Right ventricle myocardium superior (tissue), 1 donor: ENCODE results near the gene ZNF205. TPM values are rescaled to one million over a fixed set of nuclear protein-coding genes. Genes with fewer than 3 reads are reported as not detected.
A peak's percentile ranks its signal among the peaks of the same experiment; 100 is the strongest.
"Not testable (repeated sequence)": the region's sequence is repeated elsewhere in the genome, so short reads cannot be mapped to it uniquely, and the experiment has no call there.

Experiments used
- ATAC-seq: fragments of 200-7000 bp; cut with Tn5 transposase; one replicate; pipeline ENCODE4 v1.9.1; 2020; ENCODE audit warnings: mild to moderate bottlenecking; ENCODE audit not compliant: poor library complexity
- DNase-seq: peaks from one replicate; pipeline ENCODE4 v3.0.0-alpha.2; 2020
- intact Hi-C: fragments of 100-400 bp; cut with DNase I; formaldehyde crosslinking; loops from one replicate; pipeline ENCODE4 v1.11.2; 2022
- long read RNA-seq: library from polyadenylated mRNA; unstranded; transcript quantifications from one replicate; pipeline ENCODE4 v2.0.0, GENCODE V29; 2021
- total RNA-seq: library from RNA; stranded (reverse); fragmentation: NEBNext Ultra II Directional; extraction: Animal tissue kit (Norgen Biotek cat#: 25700); gene quantifications from one replicate; pipeline ENCODE4 v1.2.1, GENCODE V29; 2021
- donor health status: DM: no; HTN: yes; CAD: no; lungs with severe emphysema.

The ZNF205 gene
- total RNA-seq, result 6.9 TPM
- long read RNA-seq, partial matches to known transcripts, result 6 of 11 reads
- long read RNA-seq, other reads (novel, unspliced or antisense), result 2 of 11 reads

DNA sequence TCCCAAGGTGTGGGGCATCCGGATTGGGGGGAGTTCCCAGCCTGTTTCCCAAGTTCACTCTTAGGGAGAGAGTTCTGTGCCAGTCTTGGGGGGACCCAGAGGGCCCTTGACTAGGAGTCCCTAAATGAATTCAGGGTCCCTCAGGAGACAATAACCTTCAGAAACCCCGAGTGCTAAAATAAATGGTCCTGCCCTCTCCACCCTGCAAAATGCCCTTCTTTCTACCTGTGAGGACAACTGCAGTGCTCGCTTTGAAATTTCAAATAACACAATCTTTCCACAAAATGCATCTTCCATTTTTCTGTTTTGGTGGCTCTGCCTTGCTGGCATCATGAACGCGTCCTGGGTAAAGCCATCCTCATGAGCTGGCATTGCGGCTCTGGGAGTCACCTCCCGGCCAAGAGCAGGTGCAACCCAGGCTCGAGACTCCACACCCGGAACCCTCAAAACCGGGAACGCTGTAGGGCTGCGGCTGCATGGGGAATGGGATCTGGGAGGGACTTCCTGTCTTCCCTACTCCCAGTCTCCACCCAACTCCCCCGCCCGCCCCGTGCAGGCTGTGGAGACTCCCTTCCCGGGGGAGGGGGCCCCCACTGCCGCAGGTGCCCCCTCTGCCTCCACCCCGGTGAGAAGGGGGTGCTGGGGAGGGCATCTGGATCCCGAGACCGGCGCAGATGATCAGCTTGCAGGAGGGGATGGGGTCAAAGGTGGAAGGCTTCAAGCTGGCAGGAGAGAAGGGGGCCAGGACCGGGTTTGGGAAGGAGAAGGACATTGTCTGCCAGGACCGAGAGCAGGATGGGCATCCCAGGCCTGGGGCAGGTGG is at the start of gene ZNF205:
Gene ZNF205, plus strand, starts transcription at position 529 of the 823 bp plus-strand sequence. CDS start 845 bp downstream, outside the sequence.
- intact Hi-C loops, result loop anchor here (5.0 kb wide), 1 partner anchor 50 kb away; no protein-coding TSS in a partner anchor
- DNase-seq (peak; percentile 83), ATAC-seq (peak; percentile 96)

- ATAC-seq (no peak), DNase-seq (no peak)
- intact Hi-C loops, result loop anchor here (5.0 kb wide), 1 partner anchor 48 kb away; the partner anchor contains the start of gene ZNF205
Measured at GRCh38 chr16:3063625-3064386, 48.6 kb upstream of the ZNF205 start.

GRCh38 chr16:3065069-3065741 is 47.2 kb upstream of the ZNF205 start, which contains the start of gene IL32:
Gene IL32 (plus strand): TSS chr16:3065640. CDS start chr16:3065812, 172 bp downstream.
- peak; percentile 59 for DNase-seq
- intact Hi-C loops, result no loop called here
- peak; percentile 80 for ATAC-seq

GRCh38 chr16:3065742-3066439 is 46.5 kb upstream of the ZNF205 start:
- intact Hi-C loops, result no loop called here
- peak; percentile 44 for DNase-seq
- ATAC-seq, result peak; percentile 37

GRCh38 chr16:3066440-3066748 is 46.0 kb upstream of the ZNF205 start:
- ATAC-seq (no peak), DNase-seq (peak; percentile 37)
- intact Hi-C loops, result no loop called here

- intact Hi-C loops, result no loop called here
- no peak for DNase-seq
- ATAC-seq, result no peak
Measured at GRCh38 chr16:3068487-3068886, 43.9 kb upstream of the ZNF205 start.

DNA sequence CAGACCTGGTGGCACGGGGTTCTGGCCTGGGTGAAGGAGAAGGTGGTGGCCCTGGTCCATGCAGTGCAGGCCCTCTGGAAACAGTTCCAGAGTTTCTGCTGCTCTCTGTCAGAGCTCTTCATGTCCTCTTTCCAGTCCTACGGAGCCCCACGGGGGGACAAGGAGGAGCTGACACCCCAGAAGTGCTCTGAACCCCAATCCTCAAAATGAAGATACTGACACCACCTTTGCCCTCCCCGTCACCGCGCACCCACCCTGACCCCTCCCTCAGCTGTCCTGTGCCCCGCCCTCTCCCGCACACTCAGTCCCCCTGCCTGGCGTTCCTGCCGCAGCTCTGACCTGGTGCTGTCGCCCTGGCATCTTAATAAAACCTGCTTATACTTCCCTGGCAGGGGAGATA is 43.2 kb upstream of the ZNF205 start:
- DNase-seq, result peak; percentile 27
- intact Hi-C loops, ATAC-seq: not testable (repeated sequence)

GRCh38 chr16:3070608-3071111 is 41.7 kb upstream of the ZNF205 start:
- intact Hi-C loops, result no loop called here
- peak; percentile 19 for DNase-seq
- ATAC-seq, result no peak

GRCh38 chr16:3071655-3072054 is 40.7 kb upstream of the ZNF205 start:
- intact Hi-C loops, result no loop called here
- DNase-seq (peak; percentile 6), ATAC-seq (no peak)

DNA sequence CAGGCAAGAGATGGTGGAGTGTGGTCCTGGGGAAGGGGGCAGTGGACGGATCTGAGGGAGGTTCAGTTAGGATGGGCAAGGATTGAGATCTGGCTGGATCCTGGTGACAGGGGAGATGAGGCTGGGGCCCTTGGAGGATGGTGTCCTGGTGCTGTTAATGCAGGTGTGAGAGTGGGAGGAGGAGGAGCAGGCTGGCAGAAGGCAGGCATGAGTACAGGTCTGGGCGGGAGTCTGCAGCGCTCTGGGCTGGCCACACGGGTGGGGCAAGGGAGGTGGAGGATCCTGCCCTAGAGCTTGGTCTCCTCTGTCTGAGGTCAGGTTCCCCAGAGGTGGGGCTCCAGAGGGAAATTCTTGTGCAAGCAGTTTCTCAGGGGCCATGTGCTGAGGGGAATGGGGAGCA is 40.2 kb upstream of the ZNF205 start:
- ATAC-seq, intact Hi-C loops: not testable (repeated sequence)
- DNase-seq, result peak; percentile 23

- ATAC-seq, intact Hi-C loops: not testable (repeated sequence)
- peak; percentile 32 for DNase-seq
Measured at GRCh38 chr16:3072576-3073263, 39.7 kb upstream of the ZNF205 start.

GRCh38 chr16:3073448-3073847 is 38.9 kb upstream of the ZNF205 start:
- ATAC-seq (no peak), DNase-seq (peak; percentile 11)
- intact Hi-C loops, result no loop called here

DNA sequence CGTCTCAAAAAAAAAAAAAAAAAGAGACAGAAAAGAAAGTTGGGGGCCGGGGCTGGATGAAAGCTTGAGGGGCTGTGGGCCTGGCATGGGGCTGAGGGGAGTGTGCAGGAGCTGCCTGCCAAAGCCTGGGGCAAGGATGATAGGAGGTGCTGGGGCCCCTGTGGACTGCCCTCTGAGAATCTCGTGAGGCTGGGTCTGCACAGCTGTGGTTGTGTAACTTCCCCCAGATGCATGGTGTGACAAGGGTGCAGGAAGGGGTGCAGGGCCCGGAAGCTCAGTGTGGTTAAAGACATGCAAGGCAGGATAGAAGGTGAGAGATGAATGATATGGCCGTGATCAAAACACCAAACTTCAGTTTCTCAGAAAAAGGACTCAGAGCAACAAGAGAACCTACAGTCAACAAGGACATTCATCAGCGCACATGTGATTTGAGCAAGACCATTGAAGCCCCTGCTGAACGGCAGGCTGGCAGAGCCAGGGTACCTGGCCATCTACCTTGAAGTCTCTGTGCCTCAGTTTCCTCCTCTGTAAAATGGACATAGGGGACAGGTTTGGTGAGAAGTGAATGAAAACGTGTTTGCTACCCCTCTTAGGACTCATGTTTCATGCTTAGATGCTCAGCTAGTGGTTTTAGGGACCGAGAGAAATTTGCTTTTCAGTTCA is 37.4 kb upstream of the ZNF205 start:
- peak; percentile 64 for DNase-seq

GRCh38 chr16:3075523-3075915 is 36.9 kb upstream of the ZNF205 start:
- intact Hi-C loops, result no loop called here
- peak; percentile 79 for DNase-seq
- peak; percentile 74 for ATAC-seq

More for the DNA sequence above, 37.4 kb upstream of the ZNF205 start:
- intact Hi-C loops, result no loop called here
- peak; percentile 61 for ATAC-seq

- ATAC-seq, DNase-seq, intact Hi-C loops: not testable (repeated sequence)
Measured at GRCh38 chr16:3075946-3076345, 36.4 kb upstream of the ZNF205 start.

DNA sequence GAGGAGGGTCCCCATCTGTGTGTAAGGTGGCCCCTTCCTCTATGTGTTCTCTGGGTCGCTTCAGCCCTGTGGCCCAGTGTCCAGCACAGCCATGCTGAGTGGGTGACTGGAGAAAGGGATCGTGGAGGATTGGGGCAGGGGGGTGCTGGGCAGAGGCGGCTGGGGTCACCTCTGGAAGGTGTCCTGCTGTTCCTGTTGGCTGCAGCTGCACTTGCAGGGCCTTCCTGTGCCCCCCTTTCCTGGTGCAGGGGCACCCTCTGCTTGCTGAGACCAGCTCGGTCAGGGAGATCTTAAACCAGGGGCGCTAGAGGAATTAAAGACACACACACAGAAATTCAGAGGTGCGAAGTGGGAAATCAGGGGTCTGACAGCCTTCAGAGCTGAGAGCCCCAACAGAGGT is 35.8 kb upstream of the ZNF205 start:
- ATAC-seq (no peak), DNase-seq (peak; percentile 23)
- intact Hi-C loops, result no loop called here

DNA sequence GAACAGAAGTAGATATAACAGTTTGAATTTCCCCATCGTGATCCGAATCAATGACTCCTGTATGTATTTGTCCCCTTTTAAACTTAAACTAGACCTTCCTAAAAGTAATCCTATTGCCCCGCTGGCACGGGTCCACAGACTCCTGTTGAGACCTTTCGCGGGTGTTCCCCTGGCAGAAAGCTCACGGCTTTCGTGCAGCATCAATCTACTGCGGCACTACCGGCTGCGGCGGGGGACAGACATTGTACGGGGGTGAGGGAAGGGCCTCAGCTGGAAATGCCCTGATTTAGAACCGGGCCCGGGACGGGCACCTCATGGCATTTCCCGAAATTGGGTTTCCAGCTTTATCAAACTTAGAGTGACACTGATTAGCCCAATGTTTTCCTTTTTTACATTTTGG is 32.4 kb upstream of the ZNF205 start:
- intact Hi-C loops, result no loop called here
- no peak for ATAC-seq
- peak; percentile 7 for DNase-seq
